ENCODE measurements around the gene FNBP1. TPM values are rescaled to one million over a fixed set of nuclear protein-coding genes. Genes with fewer than 3 reads are reported as not detected.

The FNBP1 gene
- total and polyA plus RNA-seq, 10 of the 15 experiments (the other 5 are each of a cell fraction or from before 2014, with no cell fraction given) = 64.5 to 353 (median 179) TPM

- H3K4me3 ChIP-seq = peak overlapping the region; percentile 25; the same call in 1 of the 2 replicates
- intact Hi-C loops (cut with micrococcal nuclease; ENCODE audit: unreplicated experiment) (no loop called here), in situ Hi-C loops (cut with MboI) (no loop called here)
- H2AFZ ChIP-seq (ENCODE audit: control insufficient read depth, low read depth, low read length) = no peak overlapping the region
- peaks cover 7 to 39% of the 10 kb centered on the region in 2 experiments for H3K36me3 ChIP-seq (ENCODE audit: control insufficient read depth in 2 of 2, insufficient read depth in 2 of 2, low read length in 1 of 2)
- BruUV-seq (replicated peaks) = TSS peak; percentile 1
- peaks cover 2% of the 10 kb centered on the region; the same call in 2 of the 3 replicates for H3K9me3 ChIP-seq (replicated peaks; ENCODE audit: control insufficient read depth, insufficient read depth, low read length)
- H3K79me2 ChIP-seq (ENCODE audit: control insufficient read depth, insufficient read depth, low read length) = peaks cover 96% of the 10 kb centered on the region
- 3% methylated on average over 2 of the region's 2 CpGs for WGBS (ENCODE audit: insufficient coverage, insufficient replicate concordance, low lambda C conversion rate, missing lambda C conversion rate)
- peaks cover 89% of the 10 kb centered on the region for H3K4me1 ChIP-seq (ENCODE audit: control insufficient read depth, insufficient read depth, low read length)
- H3K4me2 ChIP-seq (ENCODE audit: control insufficient read depth, insufficient read depth) = peak overlapping the region; percentile 98
- ChIA-PET CTCF (interaction anchor here (1.9 to 2.2 kb wide), 2 partner anchors 9 to 14 kb away, joined by 7 to 10 read pairs; no protein-coding TSS in a partner anchor), POLR2A (interaction anchor here (1.3 to 14.0 kb wide), 7 partner anchors 9 to 26 kb away, joined by 3 to 270 read pairs (median 10); partner anchors contain the start of gene FNBP1), SMC1A (ENCODE audit: uncharacterized antibody, unreplicated experiment) (interaction anchor here (1.1 to 28.7 kb wide), 8 partner anchors 9 to 88 kb away, joined by 3 to 763 read pairs (median 20); no protein-coding TSS in a partner anchor), RAD21 (ENCODE audit: unreplicated experiment) (interaction anchor here (0.6 to 17.1 kb wide), 5 partner anchors 10 to 27 kb away, joined by 4 to 418 read pairs (median 60); partner anchors contain the start of gene FNBP1)
- H3K27ac ChIP-seq (ENCODE audit: control insufficient read depth, insufficient read depth) = peak overlapping the region; percentile 83
- FAIRE-seq (no peak), DNase-seq (ENCODE audit: low read depth, low spot score) (no peak), ATAC-seq (no peak)
- H3K27me3 ChIP-seq (replicated peaks in 1 of 2; ENCODE audit: control insufficient read depth in 2 of 2, insufficient read depth in 2 of 2, low read length in 1 of 2) = no peaks in the 10 kb centered on the region
- peak overlapping the region; percentile 51 for H3K9ac ChIP-seq (ENCODE audit: control insufficient read depth, insufficient read depth, low read length)
- H4K20me1 ChIP-seq (ENCODE audit: control insufficient read depth, insufficient read depth) = no peaks in the 10 kb centered on the region; the same call in 1 of the 2 replicates
- no peak for TF ChIP-seq RBBP5 (conservative IDR thresholded peaks at IDR 0.05)
- TF ChIP-seq ASH2L (IDR thresholded peaks at IDR 0.05; ENCODE audit: borderline replicate concordance, low read depth) = no peak
- no peak for TF ChIP-seq NR2C2 (IDR thresholded peaks at IDR 0.05; ENCODE audit: borderline replicate concordance, control insufficient read depth, insufficient read length, low read depth)
- no peak for TF ChIP-seq EED (IDR thresholded peaks at IDR 0.05; ENCODE audit: low read depth)
- no peak for TF ChIP-seq BACH1 (IDR thresholded peaks at IDR 0.05; ENCODE audit: borderline replicate concordance)
- no peak for TF ChIP-seq FOS (IDR thresholded peaks at IDR 0.05; ENCODE audit: borderline replicate concordance, extremely low read depth, insufficient read length)
- TF ChIP-seq ZNF217 (IDR thresholded peaks at IDR 0.05) = no peak
- TF ChIP-seq, protein P1, sequence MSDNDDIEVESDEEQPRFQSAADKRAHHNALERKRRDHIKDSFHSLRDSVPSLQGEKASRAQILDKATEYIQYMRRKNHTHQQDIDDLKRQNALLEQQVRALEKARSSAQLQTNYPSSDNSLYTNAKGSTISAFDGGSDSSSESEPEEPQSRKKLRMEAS (IDR thresholded peaks at IDR 0.05; ENCODE audit: low read depth, low read length) = no peak
- TF ChIP-seq ATF7 (IDR thresholded peaks at IDR 0.05; ENCODE audit: low read depth) = no peak; the same call in 1 of the 2 replicates
- TF ChIP-seq GABPA (IDR thresholded peaks at IDR 0.05; ENCODE audit: low read depth) = no peak
- peak in 1 of 2 experiments; percentile 56; a peak in 1 of 4 replicates for TF ChIP-seq CEBPB (IDR thresholded peaks at IDR 0.05; ENCODE audit: borderline replicate concordance in 1 of 2, low read depth in 2 of 2, low read length in 2 of 2)
- no peak for TF ChIP-seq FOXK2 (IDR thresholded peaks at IDR 0.05)
- TF ChIP-seq SUZ12 (IDR thresholded peaks at IDR 0.05; ENCODE audit: unreplicated experiment) = no peak
- peak; percentile 72 for TF ChIP-seq ATF2 (IDR thresholded peaks at IDR 0.05; ENCODE audit: low read length)
- no peak for TF ChIP-seq ZBTB4 (CRISPR knock-in tag; IDR thresholded peaks at IDR 0.05)
- no peak for TF ChIP-seq SMARCA5 (IDR thresholded peaks at IDR 0.05)
- TF ChIP-seq TCF12 (IDR thresholded peaks at IDR 0.05; ENCODE audit: low read depth, low read length) = no peak
- no peak for TF ChIP-seq IRF3 (IDR thresholded peaks at IDR 0.05)
- TF ChIP-seq TCF3 (IDR thresholded peaks at IDR 0.05; ENCODE audit: borderline replicate concordance, insufficient read depth, low read depth, low read length) = no peak
- no peak for TF ChIP-seq SMAD5 (IDR thresholded peaks at IDR 0.05; ENCODE audit: low read depth)
These were observed 21.9 kb downstream of the FNBP1 start for GRCh38 chr9:130021123-130021522.
